ENCODE data around the gene CDCA8.

- TF ChIP-seq CTCF (IDR thresholded peaks at IDR 0.05; ENCODE audit: low read length) (no peak), EZH2 (IDR thresholded peaks at IDR 0.05; ENCODE audit: borderline replicate concordance, low read length) (no peak)
Measured at GRCh38 chr1:37722181-37723071, 30.1 kb downstream of the CDCA8 start.

Data from OCI-LY1 (cell line).